HL-60 (cell line): ENCODE data around the gene BOK.

Experiments used
- CTCF ChIP-seq: IDR thresholded peaks from one replicate; pipeline ENCODE4 v1.5.1; 2011; ENCODE audit warnings: low read length, control low read depth, inconsistent platforms; ENCODE audit not compliant: insufficient read depth
- POLR2AphosphoS5 ChIP-seq: IDR thresholded peaks from 2 replicates; pipeline ENCODE4 v1.6.1; 2012; ENCODE audit warnings: low read depth
- REST ChIP-seq: IDR thresholded peaks from 2 replicates; pipeline ENCODE4 v1.6.1; 2012; ENCODE audit warnings: low read depth; ENCODE audit not compliant: insufficient replicate concordance
- SPI1 ChIP-seq: IDR thresholded peaks from 2 replicates; pipeline ENCODE4 v1.6.1; 2012; ENCODE audit warnings: low read depth, mild to moderate bottlenecking, borderline replicate concordance

- TF ChIP-seq REST (no peak), CTCF (no peak), POLR2AphosphoS5 (no peak), SPI1 (no peak)
Measured at GRCh38 chr2:241534293-241534692, 24.3 kb upstream of the BOK start.
